ENCODE measurements around the gene KIAA0408.

- no peak for TF ChIP-seq CTCF (IDR thresholded peaks at IDR 0.05; ENCODE audit: low read length)
- TF ChIP-seq EZH2 (optimal IDR thresholded peaks at IDR 0.05; ENCODE audit: low read depth, low read length) = no peak
Observed at GRCh38 chr6:127503022-127503421, 43.8 kb upstream of the KIAA0408 start.

Data from MM.1S (cell line).